ENCODE results near the gene ZNF775. TPM values are rescaled to one million over a fixed set of nuclear protein-coding genes. Genes with fewer than 3 reads are reported as not detected.

Gene ZNF775
- total RNA-seq (2022; extraction: Qiagen RNA extraction; ENCODE audit: low read depth) = 3.9 to 8.4 TPM (median 7.0 TPM) in 5 replicates

DNA sequence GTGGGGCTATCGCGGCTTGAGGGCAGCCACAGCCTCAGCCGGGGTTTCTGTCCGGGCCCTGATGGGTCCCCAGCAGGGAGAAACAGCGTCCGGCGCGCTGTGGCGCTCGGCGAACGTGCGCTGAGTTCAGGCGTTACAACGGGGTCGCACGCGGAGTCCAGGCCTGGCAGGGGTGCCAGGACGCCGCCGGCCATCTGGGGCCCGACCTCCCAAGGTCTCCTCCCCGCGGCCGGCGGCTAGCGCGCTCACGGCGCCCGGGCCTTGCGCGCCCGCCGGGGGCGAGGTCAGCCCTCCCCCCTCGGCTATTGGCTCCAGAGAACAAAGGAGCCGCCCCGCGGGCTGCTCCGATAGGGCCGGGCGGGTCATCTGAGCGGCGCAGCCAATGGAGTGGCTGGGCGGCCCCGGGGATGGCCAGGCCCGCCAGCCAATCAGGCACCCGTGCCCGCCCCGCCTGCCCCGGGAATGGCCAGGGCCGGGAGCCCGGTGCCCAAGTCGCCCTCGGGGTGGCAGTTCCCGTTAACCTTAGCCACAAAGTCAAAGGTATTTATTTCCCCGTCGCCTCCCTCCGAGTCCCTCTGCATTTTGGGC, at the start of gene ZNF775:
ZNF775 (plus strand) TSS at position 478 of the 588 bp plus-strand sequence. CDS start 9,141 bp downstream, outside the sequence.

DNA sequence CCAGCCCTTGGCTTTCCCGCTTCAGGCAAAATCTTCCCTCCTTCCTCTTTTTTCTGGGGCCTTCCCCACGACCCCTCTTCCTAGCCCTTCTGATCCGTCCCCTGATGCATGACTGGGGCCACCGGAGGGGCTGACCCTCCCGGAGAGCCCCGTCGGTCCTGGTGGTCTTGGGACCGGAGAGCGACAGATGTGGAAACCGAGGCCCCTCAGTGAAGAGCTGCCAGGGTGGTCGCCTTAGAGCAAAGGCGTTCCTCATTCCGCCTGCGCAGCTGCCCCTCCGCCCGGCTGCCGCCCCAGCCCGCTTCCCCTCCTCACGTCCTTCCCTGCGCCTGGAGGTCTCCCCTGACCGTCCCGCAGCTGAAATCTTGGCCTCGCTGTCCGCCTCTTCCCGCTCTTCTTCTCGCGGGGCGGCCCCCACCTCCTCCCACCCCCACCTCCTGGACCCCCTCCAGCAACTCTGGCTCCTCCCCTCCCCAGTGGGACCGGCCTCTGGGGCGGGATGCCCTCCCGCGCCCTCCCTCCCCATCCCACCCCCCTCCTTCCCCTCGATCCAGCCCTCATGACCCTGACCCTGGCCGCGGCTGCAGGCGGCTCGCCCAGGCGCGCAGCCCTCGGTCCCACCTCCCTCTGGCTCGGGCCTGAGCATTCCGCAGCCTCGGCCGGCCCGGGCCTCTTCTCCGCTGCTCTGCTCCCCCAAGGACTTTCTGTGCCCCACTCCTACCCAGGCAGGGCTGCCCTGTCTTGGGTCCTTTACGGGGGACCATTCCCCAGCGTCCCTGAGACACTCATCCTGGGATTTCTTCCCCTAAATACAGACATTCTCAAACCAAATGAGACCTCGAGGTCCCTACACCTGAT, 37.6 kb upstream of the ZNF775 start, which contains the start of gene RARRES2:
RARRES2 (minus strand) TSS at position 367 of the 858 bp plus-strand sequence. CDS start 1,020 bp downstream, outside the sequence.

DNA sequence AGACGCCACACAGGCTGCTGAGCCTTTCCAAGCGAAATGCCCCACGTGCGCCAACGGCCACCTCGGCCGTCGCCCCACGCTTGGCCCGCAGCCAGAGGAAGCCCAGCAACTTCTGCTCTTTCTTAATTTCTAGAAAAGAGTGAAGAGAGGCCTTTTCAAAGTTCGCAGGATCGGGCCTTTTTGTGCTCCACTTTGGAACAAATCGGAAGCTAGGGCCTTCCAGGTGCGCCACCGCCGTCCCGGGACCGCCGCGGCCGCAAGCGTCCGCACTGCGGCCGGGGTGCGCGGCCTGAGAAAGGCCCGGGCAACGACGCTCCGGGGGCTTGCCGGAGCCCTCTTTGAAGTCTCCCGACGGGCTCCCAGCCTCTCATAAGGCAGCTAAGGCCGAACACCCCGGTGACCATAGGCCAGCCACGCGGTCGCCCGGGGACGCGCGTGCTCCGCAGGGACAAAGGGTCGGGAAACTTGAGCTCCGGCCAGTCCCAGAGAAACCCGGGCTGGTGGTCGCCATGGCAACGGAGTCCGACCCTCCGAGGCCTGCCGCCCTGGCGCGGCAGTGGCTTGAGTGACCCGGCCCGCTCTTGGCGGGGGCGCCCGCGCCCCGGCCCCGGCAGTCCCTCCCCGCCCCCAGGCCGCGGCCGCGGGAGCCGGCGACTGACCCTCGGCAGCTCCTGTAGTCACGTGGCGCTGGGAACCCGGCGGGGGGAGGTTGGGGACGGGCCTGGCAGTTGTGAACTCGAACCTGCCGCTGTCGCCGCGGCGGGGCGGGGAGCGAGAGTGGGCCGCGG, 10.8 kb upstream of the ZNF775 start, which contains the start of gene REPIN1:
REPIN1 (plus strand) TSS at position 727 of the 788 bp plus-strand sequence. CDS start 890 bp downstream, outside the sequence.

Other genes starting within 250 kb of the ZNF775 start
- 0.09 to 0.17 TPM (median 0.14 TPM) in 4 of 5 replicates, not detected in the other for gene LRRC61, start 56.0 kb upstream of the ZNF775 start, total RNA-seq (2022; extraction: Qiagen RNA extraction; ENCODE audit: low read depth)
- not detected in 5 replicates for gene ACTR3C, start 55.8 kb upstream of the ZNF775 start, total RNA-seq (2022; extraction: Qiagen RNA extraction; ENCODE audit: low read depth)
- gene RARRES2, start 37.7 kb upstream of the ZNF775 start, total RNA-seq (2022; extraction: Qiagen RNA extraction; ENCODE audit: low read depth) = not detected in 5 replicates
- gene REPIN1, start 10.5 kb upstream of the ZNF775 start, total RNA-seq (2022; extraction: Qiagen RNA extraction; ENCODE audit: low read depth) = 54.3 to 95.6 TPM (median 92.8 TPM) in 5 replicates
- 0.06 TPM in 1 of 5 replicates, not detected in the others for gene GIMAP8, start 71.3 kb downstream of the ZNF775 start, total RNA-seq (2022; extraction: Qiagen RNA extraction; ENCODE audit: low read depth)
- not detected in 5 replicates for gene GIMAP7, start 135.5 kb downstream of the ZNF775 start, total RNA-seq (2022; extraction: Qiagen RNA extraction; ENCODE audit: low read depth)
- gene GIMAP4, start 188.1 kb downstream of the ZNF775 start, total RNA-seq (2022; extraction: Qiagen RNA extraction; ENCODE audit: low read depth) = not detected in 5 replicates